SH-SY5Y (cell line): ENCODE data around the gene SLC24A4.

Source experiments
- GATA2 ChIP-seq: IDR thresholded peaks from 2 replicates; pipeline ENCODE4 v1.6.1; 2011; ENCODE audit warnings: mild to moderate bottlenecking, low read depth, low read length
- GATA3 ChIP-seq: IDR thresholded peaks from 2 replicates; pipeline ENCODE4 v1.6.1; 2011; ENCODE audit warnings: low read depth, mild to moderate bottlenecking, low read length, moderate library complexity

DNA sequence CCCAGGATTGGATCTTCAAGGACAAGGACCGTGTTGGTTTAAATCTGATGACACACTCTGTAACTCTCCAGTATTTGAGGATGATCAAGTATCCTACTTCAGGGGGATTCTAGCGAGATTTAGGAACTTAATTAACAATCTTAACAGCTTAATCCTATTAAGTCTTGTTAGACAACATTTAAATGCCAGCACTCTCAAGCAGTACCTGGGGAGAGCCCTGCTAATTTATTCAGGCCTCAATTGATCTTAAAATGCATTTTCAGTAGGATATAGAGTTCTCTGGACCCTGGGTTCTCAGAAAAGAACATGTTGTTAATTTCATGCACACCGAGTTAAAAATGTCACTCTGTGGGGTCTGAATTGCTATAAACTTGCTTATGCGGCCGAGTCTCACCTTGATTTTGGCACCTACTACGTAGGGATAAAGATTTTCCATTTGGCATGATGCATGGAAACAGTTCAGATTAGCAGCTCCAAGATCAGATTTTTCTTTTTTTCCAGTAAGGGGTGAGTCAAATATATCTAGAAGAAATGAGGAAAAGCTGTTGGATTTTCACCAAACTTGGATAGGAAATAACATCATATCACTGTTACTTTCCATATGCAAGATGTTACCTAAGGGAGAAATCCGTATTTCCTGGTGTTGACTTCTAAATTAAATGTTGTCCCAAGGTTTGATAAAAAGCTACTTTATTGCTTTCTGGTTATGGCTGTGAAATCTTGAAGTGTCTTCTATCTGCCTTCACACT lies 76.1 kb downstream of the SLC24A4 start:
- no peak for TF ChIP-seq GATA2
- TF ChIP-seq GATA3: no peak
